OCI-LY1 (cell line): ENCODE data around the gene LYRM2.

Experiments used
- CTCF ChIP-seq: fragments of 200-600 bp; sonication (generic), shearing (Covaris generic); IDR thresholded peaks from 2 replicates; pipeline ENCODE4 v1.5.1; 2017; ENCODE audit warnings: mild to moderate bottlenecking, antibody characterized with exemption, low read length, moderate library complexity, mixed read lengths
- EZH2 ChIP-seq: fragments of 200-600 bp; sonication (generic), shearing (Covaris generic); IDR thresholded peaks from 2 replicates; pipeline ENCODE4 v1.8.0; 2017; ENCODE audit warnings: borderline replicate concordance, mixed run types, mild to moderate bottlenecking, antibody characterized with exemption, low read length, moderate library complexity, mixed read lengths

DNA sequence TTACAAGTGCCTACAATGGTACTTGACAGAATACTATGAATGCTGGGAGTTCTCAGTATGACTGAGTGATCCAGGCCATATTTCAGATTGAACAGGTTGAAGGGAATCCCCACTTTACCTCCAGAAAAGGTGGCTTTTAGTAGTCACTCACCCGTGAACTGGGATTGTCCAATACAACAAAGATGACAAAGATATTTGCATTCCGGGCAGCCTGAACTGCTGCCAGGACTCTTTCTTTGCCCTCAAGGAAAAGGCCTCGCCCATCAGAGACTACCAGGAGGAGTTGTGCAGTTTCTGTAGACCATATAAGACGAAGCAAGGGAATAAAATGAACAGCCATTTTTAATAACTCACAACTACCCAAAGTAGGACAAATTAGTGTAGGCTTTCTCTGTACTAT, 6.3 kb upstream of the LYRM2 start:
- TF ChIP-seq CTCF (no peak), EZH2 (no peak)
